Fibroblast of mammary gland (primary cell): ENCODE results near the gene RNF227.

ENCODE experiments used
- DNase-seq: peaks from one replicate; pipeline ENCODE4 v3.0.0-alpha.2; 2010; ENCODE audit warnings: low read depth
- H3K4me3 ChIP-seq: 2 replicates; pipeline ENCODE4 v1.5.1; 2011; ENCODE audit warnings: low read depth, mild to moderate bottlenecking, low read length, moderate library complexity; ENCODE audit not compliant: control insufficient read depth
- CTCF ChIP-seq: conservative IDR thresholded peaks from 2 replicates; pipeline ENCODE4 v1.5.1; 2011; ENCODE audit warnings: low read depth, low read length, inconsistent platforms; ENCODE audit not compliant: control insufficient read depth, insufficient read depth

RNF227 gene

GRCh38 chr17:7940743-7941142, 24.7 kb upstream of the RNF227 start:
- no peak overlapping the region for H3K4me3 ChIP-seq
- no peak for DNase-seq
- no peak for TF ChIP-seq CTCF

- no peak for DNase-seq
- TF ChIP-seq CTCF, result no peak
- no peak overlapping the region for H3K4me3 ChIP-seq
Measured at GRCh38 chr17:7940034-7940433, 23.9 kb upstream of the RNF227 start.

- no peak for DNase-seq
- TF ChIP-seq CTCF, result no peak
- no peak overlapping the region for H3K4me3 ChIP-seq
Measured at GRCh38 chr17:7935859-7936258, 19.8 kb upstream of the RNF227 start.

GRCh38 chr17:7932949-7933348, 16.9 kb upstream of the RNF227 start:
- peak overlapping the region; percentile 97 for H3K4me3 ChIP-seq
- peak; percentile 35 for TF ChIP-seq CTCF
- peak; percentile 77 for DNase-seq

GRCh38 chr17:7932483-7932891, 16.4 kb upstream of the RNF227 start:
- H3K4me3 ChIP-seq, result peak overlapping the region; percentile 97
- DNase-seq, result peak; percentile 31
- no peak for TF ChIP-seq CTCF

- TF ChIP-seq CTCF, result no peak
- peak within 1 kb of the TSS; percentile 97 for H3K4me3 ChIP-seq
Measured at GRCh38 chr17:7931709-7932482, 15.8 kb upstream of the RNF227 start, which contains the start of the genes CNTROB and TRAPPC1. CNTROB (plus strand) TSS chr17:7932206; CDS start chr17:7933080, 874 bp downstream. TRAPPC1 (minus strand) TSS chr17:7931946; CDS start chr17:7931829, 117 bp downstream.

More at GRCh38 chr17:7931709-7932482, 15.8 kb upstream of the RNF227 start, which contains the start of the genes CNTROB and TRAPPC1:
- DNase-seq, result peak; percentile 98
